Keratinocyte (primary cell): ENCODE measurements around the gene PPP1R3C. TPM values are rescaled to one million over a fixed set of nuclear protein-coding genes. Genes with fewer than 3 reads are reported as not detected.
A peak's percentile ranks its signal among the peaks of the same experiment; 100 is the strongest.

Source experiments
- DNase-seq: peaks from one replicate; pipeline ENCODE4 v3.0.0-alpha.2; 2011; ENCODE audit warnings: low read depth, missing footprints, low spot score
- FAIRE-seq: peaks from 2 replicates; lab custom pipeline; 2011; peaks lifted over from hg19 to GRCh38; lab: Jason Lieb, UNC
- H2AFZ ChIP-seq: 2 replicates; pipeline ENCODE4 v1.6.0; 2012; ENCODE audit warnings: low read length, control low read depth, inconsistent platforms; ENCODE audit not compliant: control insufficient read depth
- H3K27ac ChIP-seq: 2 replicates; pipeline ENCODE4 v1.5.1; 2011; ENCODE audit warnings: low read length; ENCODE audit not compliant: control insufficient read depth, insufficient read depth
- H3K27me3 ChIP-seq: 3 replicates; pipeline ENCODE4 v1.6.0; 2011; ENCODE audit warnings: low read length; ENCODE audit not compliant: control insufficient read depth, insufficient read depth; ENCODE audit errors: extremely low read depth
- H3K36me3 ChIP-seq, 2 experiments: 2 replicates in 1 of 2; 3 replicates in 1 of 2; pipeline ENCODE4 v1.5.1; 2011; ENCODE audit warnings: low read length in 2 of 2, mild to moderate bottlenecking in 1 of 2; ENCODE audit not compliant: control insufficient read depth in 2 of 2, insufficient read depth in 2 of 2; ENCODE audit errors: extremely low read depth in 1 of 2
- H3K4me1 ChIP-seq: 3 replicates; pipeline ENCODE4 v1.5.1; 2011; ENCODE audit warnings: low read length; ENCODE audit not compliant: control insufficient read depth, insufficient read depth; ENCODE audit errors: extremely low read depth
- H3K4me2 ChIP-seq: 3 replicates; pipeline ENCODE4 v1.6.0; 2011; ENCODE audit warnings: low read depth, low read length; ENCODE audit not compliant: control insufficient read depth, insufficient read depth; ENCODE audit errors: extremely low read depth
- H3K4me3 ChIP-seq, 3 experiments: fragments of 200-600 bp in 1 of 3; sonication (generic) in 1 of 3; 2 replicates in 2 of 3; 3 replicates in 1 of 3; pipeline ENCODE4 v1.5.1; 2011 to 2016; ENCODE audit warnings: low read length in 3 of 3, mild to moderate bottlenecking in 3 of 3, control low read depth in 2 of 3, inconsistent platforms in 1 of 3, low read depth in 1 of 3, mixed read lengths in 1 of 3, mixed run types in 1 of 3, moderate library complexity in 1 of 3; ENCODE audit not compliant: control insufficient read depth in 2 of 3, insufficient read depth in 2 of 3; ENCODE audit errors: extremely low read depth in 1 of 3
- H3K79me2 ChIP-seq: 2 replicates; pipeline ENCODE4 v1.6.0; 2012; ENCODE audit warnings: low read length; ENCODE audit not compliant: control insufficient read depth, insufficient read depth
- H3K9ac ChIP-seq: 3 replicates; pipeline ENCODE4 v1.6.0; 2011; ENCODE audit warnings: low read length; ENCODE audit not compliant: control insufficient read depth, insufficient read depth; ENCODE audit errors: extremely low read depth
- H3K9me1 ChIP-seq: 3 replicates; pipeline ENCODE4 v1.6.0; 2011; ENCODE audit warnings: low read length; ENCODE audit not compliant: control insufficient read depth, insufficient read depth; ENCODE audit errors: extremely low read depth
- H3K9me3 ChIP-seq: 2 replicates; pipeline ENCODE4 v1.5.1; 2012; ENCODE audit warnings: low read depth, low read length; ENCODE audit not compliant: control insufficient read depth
- H4K20me1 ChIP-seq: 3 replicates; pipeline ENCODE4 v1.6.0; 2011; ENCODE audit warnings: low read length; ENCODE audit not compliant: control insufficient read depth, insufficient read depth; ENCODE audit errors: extremely low read depth
- CTCF ChIP-seq, 3 experiments: IDR thresholded peaks in 1 of 3; conservative IDR thresholded peaks in 1 of 3; optimal IDR thresholded peaks in 1 of 3; 2 replicates in 2 of 3; 3 replicates in 1 of 3; pipeline versions ENCODE3 to v1.5.1; 2011; ENCODE audit warnings: low read length in 3 of 3, mild to moderate bottlenecking in 3 of 3, moderate library complexity in 2 of 3, control low read depth in 1 of 3, inconsistent platforms in 1 of 3; ENCODE audit not compliant: insufficient read depth in 2 of 3; ENCODE audit errors: extremely low read depth in 1 of 3
- EZH2 ChIP-seq: IDR thresholded peaks from one replicate; pipeline ENCODE4 v1.6.1; 2012; ENCODE audit warnings: inconsistent platforms, mild to moderate bottlenecking, low read length, moderate library complexity
- dilution Hi-C: fragments of 300-500 bp; cut with MboI; formaldehyde crosslinking; loops from one replicate; pipeline ENCODE4 v1.7.0; 2020; ENCODE audit warnings: low sequenced_read_pairs; ENCODE audit not compliant: extremely low pct_ligation_motif_present
- polyA plus RNA-seq, 5 experiments: library from polyadenylated mRNA; depleted of rRNA in 3 of 5; stranded (reverse) in 3 of 5; stranded (forward) in 1 of 5; unstranded in 1 of 5; fragments of >200 nt; gene quantifications; 1 replicate in 1 of 5; 2 replicates in 3 of 5; 3 replicates in 1 of 5; pipeline versions ENCODE4 v1.2.1 to v1.2.3, GENCODE V29; 2011 to 2012; ENCODE audit warnings: missing spikeins in 2 of 5, low read depth in 1 of 5, low replicate concordance in 1 of 5

Gene PPP1R3C
- polyA plus RNA-seq, 1 donor (not counting 4 experiments of a cell fraction or from before 2014, with no cell fraction given) = 7.3 TPM

DNA sequence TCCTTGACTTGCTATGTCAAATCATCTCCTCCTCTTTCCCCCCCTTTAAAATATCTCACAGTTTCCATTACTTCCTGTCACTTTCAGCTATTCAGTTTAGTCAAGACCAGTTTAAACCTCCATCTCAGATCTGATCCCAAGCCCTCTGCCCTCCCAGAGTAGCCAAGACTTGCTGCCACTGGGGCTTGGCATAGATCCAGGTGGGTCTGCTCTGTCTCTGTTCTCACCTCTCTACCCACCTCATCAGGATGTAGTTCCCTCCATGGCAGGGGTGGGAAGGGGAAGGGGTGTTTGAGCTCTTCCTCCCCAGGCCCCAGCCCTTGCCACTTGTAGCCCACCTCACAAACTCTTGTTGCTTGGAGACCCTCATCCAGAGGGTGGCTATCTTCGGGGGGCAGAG, 22.0 kb downstream of the PPP1R3C start:
- dilution Hi-C loops = no loop called here

DNA sequence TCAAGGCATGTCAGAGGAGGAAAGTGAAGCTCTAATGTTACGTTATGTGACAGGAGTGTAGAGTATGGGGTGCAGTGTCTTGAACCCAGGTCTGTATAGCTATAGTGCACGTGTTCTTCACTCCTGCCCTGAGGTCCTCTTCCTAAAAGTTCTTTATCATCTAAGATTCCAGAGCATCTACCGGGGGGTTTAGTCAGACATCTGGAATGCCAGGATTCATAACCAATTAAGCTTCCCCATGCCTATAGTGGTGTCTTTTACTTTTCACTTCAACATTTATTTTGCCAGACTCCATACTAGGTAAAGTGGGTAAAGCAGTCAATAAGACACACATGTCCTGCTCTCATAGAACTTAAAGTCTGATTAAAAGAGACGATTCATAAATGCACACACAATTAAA, 22.4 kb downstream of the PPP1R3C start:
- H4K20me1 ChIP-seq = no peaks in the 10 kb centered on the region
- H3K4me1 ChIP-seq = peaks cover 38% of the 10 kb centered on the region
- no peak overlapping the region for H3K4me2 ChIP-seq
- no peak overlapping the region for H2AFZ ChIP-seq
- FAIRE-seq (peak; percentile 34), DNase-seq (no peak)
- no peaks in the 10 kb centered on the region for H3K27me3 ChIP-seq
- no peaks in the 10 kb centered on the region for H3K36me3 ChIP-seq
- H3K9ac ChIP-seq = no peak overlapping the region
- peaks cover 4% of the 10 kb centered on the region for H3K9me3 ChIP-seq
- dilution Hi-C loops = no loop called here
- TF ChIP-seq EZH2 (no peak), CTCF (optimal IDR thresholded peaks at IDR 0.05 in 1 of 3, IDR thresholded peaks at IDR 0.05 in 1 of 3, conservative IDR thresholded peaks at IDR 0.05 in 1 of 3; ENCODE audit: extremely low read depth in 1 of 3, insufficient read depth in 2 of 3, low read length in 3 of 3) (no peak)
- H3K79me2 ChIP-seq = no peaks in the 10 kb centered on the region
- H3K27ac ChIP-seq = no peak overlapping the region
- H3K4me3 ChIP-seq = no peak overlapping the region
- no peaks in the 10 kb centered on the region for H3K9me1 ChIP-seq

More for the DNA sequence above, 22.0 kb downstream of the PPP1R3C start:
- Histone ChIP-seq H3K4me2 (no peak overlapping the region), H3K79me2 (no peaks in the 10 kb centered on the region), H3K36me3 (no peaks in the 10 kb centered on the region), H3K27me3 (no peaks in the 10 kb centered on the region), H3K9ac (no peak overlapping the region), H3K9me1 (no peaks in the 10 kb centered on the region), H2AFZ (no peak overlapping the region), H3K4me3 (no peak overlapping the region), H3K27ac (no peak overlapping the region), H3K9me3 (peaks cover 4% of the 10 kb centered on the region), H4K20me1 (no peaks in the 10 kb centered on the region), H3K4me1 (peaks cover 38% of the 10 kb centered on the region)
- no peak for FAIRE-seq
- DNase-seq = no peak
- TF ChIP-seq EZH2 = no peak
- TF ChIP-seq CTCF (optimal IDR thresholded peaks at IDR 0.05 in 1 of 3, IDR thresholded peaks at IDR 0.05 in 1 of 3, conservative IDR thresholded peaks at IDR 0.05 in 1 of 3; ENCODE audit: extremely low read depth in 1 of 3, insufficient read depth in 2 of 3, low read length in 3 of 3) = no peak
